LNCAP (cell line): ENCODE data around the gene OR2T1.

Experiments
- CTCF ChIP-seq: fragments of 450-650 bp; IDR thresholded peaks from 2 replicates; pipeline ENCODE4 v1.5.1; 2017; ENCODE audit warnings: mild to moderate bottlenecking

OR2T1 gene

GRCh38 chr1:248402748-248403147 lies at the start of gene OR2T1:
TSS of gene OR2T1 (plus strand) at chr1:248403048. CDS start at chr1:248406148, 3,100 bp downstream.
- no peak for TF ChIP-seq CTCF

GRCh38 chr1:248359415-248359814 lies 43.4 kb upstream of the OR2T1 start:
- no peak for TF ChIP-seq CTCF

- TF ChIP-seq CTCF = no peak
Observed at GRCh38 chr1:248361121-248361715, 41.6 kb upstream of the OR2T1 start, which contains the start of gene OR2T4. TSS of gene OR2T4 (plus strand) at chr1:248361665. CDS start at chr1:248361665, 0 bp downstream.

GRCh38 chr1:248366609-248367008 lies 36.2 kb upstream of the OR2T1 start:
- TF ChIP-seq CTCF = no peak

GRCh38 chr1:248372394-248372793 lies 30.5 kb upstream of the OR2T1 start:
- TF ChIP-seq CTCF = no peak

- TF ChIP-seq CTCF = no peak
Observed at GRCh38 chr1:248373761-248374160, 29.1 kb upstream of the OR2T1 start.

- TF ChIP-seq CTCF = no peak
Observed at GRCh38 chr1:248375446-248375845, 27.4 kb upstream of the OR2T1 start, which contains the start of gene OR2T6. TSS of gene OR2T6 (plus strand) at chr1:248375746. CDS start at chr1:248387609, 11,863 bp downstream.

- TF ChIP-seq CTCF = no peak
Observed at GRCh38 chr1:248376916-248377315, 25.9 kb upstream of the OR2T1 start.
